GM23338 (cell line): ENCODE measurements around the gene SPATA13. TPM values are rescaled to one million over a fixed set of nuclear protein-coding genes. Genes with fewer than 3 reads are reported as not detected.

Experiments
- ATAC-seq: fragments of 200-7000 bp; cut with Tn5 transposase; 3 replicates; pipeline ENCODE4 v1.9.1; 2020
- DNase-seq: peaks from one replicate; pipeline ENCODE4 v3.0.0-alpha.2; 2015; ENCODE audit warnings: low spot score
- H2AFZ ChIP-seq: fragments of 200-600 bp; sonication (generic); 2 replicates; pipeline ENCODE4 v1.8.0; 2016; ENCODE audit warnings: antibody characterized with exemption, mild to moderate bottlenecking, moderate library complexity
- H3F3A ChIP-seq: fragments of 200-600 bp; sonication (generic); replicated peaks from 2 replicates; pipeline ENCODE4 v1.8.0; 2017; ENCODE audit warnings: antibody characterized with exemption, mixed run types, low read depth
- H3K27ac ChIP-seq: fragments of 200-600 bp; sonication (generic); 2 replicates; pipeline ENCODE4 v1.6.1; 2016; ENCODE audit warnings: low read depth
- H3K27me3 ChIP-seq: fragments of 200-600 bp; sonication (generic); 2 replicates; pipeline ENCODE4 v1.8.0; 2016; ENCODE audit warnings: mild to moderate bottlenecking, mixed run types, moderate library complexity; ENCODE audit not compliant: insufficient read depth
- H3K36me3 ChIP-seq: fragments of 200-600 bp; sonication (generic); 2 replicates; pipeline ENCODE4 v1.8.0; 2016; ENCODE audit warnings: mild to moderate bottlenecking; ENCODE audit not compliant: insufficient read depth
- H3K4me1 ChIP-seq: fragments of 200-600 bp; sonication (generic); 2 replicates; pipeline ENCODE4 v1.8.0; 2016; ENCODE audit warnings: mild to moderate bottlenecking, moderate library complexity; ENCODE audit not compliant: insufficient read depth
- H3K4me2 ChIP-seq: fragments of 200-600 bp; sonication (generic); 2 replicates; pipeline ENCODE4 v1.7.1; 2017; ENCODE audit warnings: mixed run types
- H3K4me3 ChIP-seq: fragments of 200-600 bp; sonication (generic); 2 replicates; pipeline ENCODE4 v1.6.1; 2016; ENCODE audit warnings: mixed run types
- H3K79me2 ChIP-seq: fragments of 200-600 bp; sonication (generic); replicated peaks from 2 replicates; pipeline ENCODE4 v1.8.0; 2017; ENCODE audit warnings: mild to moderate bottlenecking; ENCODE audit not compliant: insufficient read depth
- H3K9me2 ChIP-seq: fragments of 200-600 bp; sonication (generic); 2 replicates; pipeline ENCODE4 v1.8.0; 2017; ENCODE audit not compliant: insufficient read depth
- H4K20me1 ChIP-seq: fragments of 200-600 bp; sonication (generic); replicated peaks from 2 replicates; pipeline ENCODE4 v1.8.0; 2017; ENCODE audit warnings: mild to moderate bottlenecking; ENCODE audit not compliant: insufficient read depth
- H3K27ac Mint-ChIP-seq: 2 replicates; pipeline ENCODE4 v1.8.0; 2020; ENCODE audit warnings: inconsistent platforms, mild to moderate bottlenecking, moderate library complexity, mixed read lengths
- H3K27me3 Mint-ChIP-seq: 3 replicates; pipeline ENCODE4 v1.8.0; 2022; ENCODE audit warnings: low read depth, mild to moderate bottlenecking, moderate library complexity, mixed read lengths, inconsistent platforms; ENCODE audit not compliant: insufficient read depth, poor library complexity
- H3K36me3 Mint-ChIP-seq: 3 replicates; pipeline ENCODE4 v1.8.0; 2021; ENCODE audit warnings: low read depth, mild to moderate bottlenecking, inconsistent platforms, moderate library complexity, mixed read lengths
- H3K4me1 Mint-ChIP-seq: 3 replicates; pipeline ENCODE4 v1.8.0; 2020; ENCODE audit warnings: mild to moderate bottlenecking, inconsistent platforms, mixed read lengths
- H3K4me3 Mint-ChIP-seq: 3 replicates; pipeline ENCODE4 v1.8.0; 2021; ENCODE audit warnings: moderate library complexity, mild to moderate bottlenecking, inconsistent platforms, mixed read lengths
- H3K9me3 Mint-ChIP-seq: 3 replicates; pipeline ENCODE4 v1.8.0; 2020; ENCODE audit warnings: moderate library complexity, mild to moderate bottlenecking, inconsistent platforms, mixed read lengths
- CREB1 ChIP-seq: fragments of 250-450 bp; sonication (Bioruptor Pico); IDR thresholded peaks from 2 replicates; pipeline ENCODE4 v1.5.0; 2020; ENCODE audit warnings: low read depth, mild to moderate bottlenecking, moderate library complexity
- CTCF ChIP-seq, 2 experiments: fragments of 200-600 bp in 1 of 2; sonication (generic) in 1 of 2; conservative IDR thresholded peaks; 2 replicates each; pipeline versions ENCODE4 v1.5.1 to v1.6.1; 2016 to 2017; ENCODE audit warnings: antibody characterized with exemption in 2 of 2, low read depth in 2 of 2, mild to moderate bottlenecking in 2 of 2, moderate library complexity in 1 of 2
- EZH2 ChIP-seq: fragments of 200-600 bp; sonication (generic); IDR thresholded peaks from one replicate; pipeline ENCODE4 v1.8.0; 2017; ENCODE audit warnings: antibody characterized with exemption, mild to moderate bottlenecking, low read depth; ENCODE audit not compliant: unreplicated experiment
- EZH2phosphoT487 ChIP-seq: fragments of 200-600 bp; sonication (generic); IDR thresholded peaks from one replicate; pipeline ENCODE4 v1.8.1; 2018; ENCODE audit warnings: antibody characterized with exemption; ENCODE audit not compliant: unreplicated experiment
- POLR2AphosphoS5 ChIP-seq: IDR thresholded peaks from 2 replicates; pipeline ENCODE4 v1.6.1; 2016; ENCODE audit warnings: antibody characterized with exemption, low read depth
- STAT1 ChIP-seq: IDR thresholded peaks from one replicate; pipeline ENCODE4 v1.6.1; 2016; ENCODE audit warnings: antibody characterized with exemption; ENCODE audit not compliant: unreplicated experiment
- ZNF114 ChIP-seq: fragments of 250-450 bp; sonication (Bioruptor Pico); IDR thresholded peaks from 2 replicates; pipeline ENCODE4 v1.5.0; 2020; ENCODE audit warnings: mild to moderate bottlenecking, moderate library complexity
- ZNF331 ChIP-seq: fragments of 250-450 bp; sonication (Bioruptor Pico); IDR thresholded peaks from 2 replicates; pipeline ENCODE4 v1.5.0; 2020; ENCODE audit warnings: low read depth, mild to moderate bottlenecking, moderate library complexity
- ZNF462 ChIP-seq: fragments of 250-450 bp; sonication (Bioruptor Pico); IDR thresholded peaks from 2 replicates; pipeline ENCODE4 v1.5.0; 2020; ENCODE audit warnings: mild to moderate bottlenecking, moderate library complexity
- polyA plus RNA-seq: library from polyadenylated mRNA; unstranded; fragments of >200 nt; fragmentation: Nextera tagmentation; extraction: Ambion mirVana; gene quantifications from 2 replicates; pipeline ENCODE4 v1.2.1, GENCODE V29; 2016
- total RNA-seq: library from RNA; depleted of rRNA; stranded (reverse); fragments of >200 nt; shearing (Covaris generic); gene quantifications from 2 replicates; pipeline ENCODE4 v1.2.3, GENCODE V29; 2014
- TF ChIP-seq, protein P1 (sequence below): IDR thresholded peaks from 2 replicates; pipeline ENCODE4 v1.6.1; 2016; ENCODE audit warnings: antibody characterized with exemption

Gene SPATA13
- total and polyA plus RNA-seq, 2 experiments from 2014 or later: 11.9 to 45.7 TPM

- no peak for DNase-seq
- Histone ChIP-seq H3K4me3 (no peak overlapping the region), H3K4me2 (no peak overlapping the region), H3K9me2 (no peaks in the 10 kb centered on the region), H3K36me3 (peaks cover 5% of the 10 kb centered on the region), H3F3A (no peaks in the 10 kb centered on the region), H4K20me1 (no peaks in the 10 kb centered on the region), H3K27me3 (no peaks in the 10 kb centered on the region), H3K4me1 (no peaks in the 10 kb centered on the region), H2AFZ (no peak overlapping the region), H3K79me2 (no peaks in the 10 kb centered on the region), H3K27ac (no peak overlapping the region)
- peaks cover 3% of the 10 kb centered on the region for H3K27me3 Mint-ChIP-seq
- H3K9me3 Mint-ChIP-seq: no peaks in the 10 kb centered on the region
- no peak for TF ChIP-seq POLR2AphosphoS5
- no peak for TF ChIP-seq CREB1 (CRISPR knock-in tag)
- TF ChIP-seq EZH2: no peak
- TF ChIP-seq CTCF (conservative IDR thresholded peaks at IDR 0.05; ENCODE audit: low read depth in 2 of 2): no peak
- TF ChIP-seq ZNF114: no peak
- no peak for TF ChIP-seq ZNF331 (CRISPR knock-in tag)
- TF ChIP-seq EZH2phosphoT487: no peak
- TF ChIP-seq STAT1: no peak
- no peak for ATAC-seq
- H3K4me3 Mint-ChIP-seq: no peak overlapping the region
- no peaks in the 10 kb centered on the region for H3K4me1 Mint-ChIP-seq
- H3K27ac Mint-ChIP-seq: no peak overlapping the region
- H3K36me3 Mint-ChIP-seq: peaks cover 43% of the 10 kb centered on the region
Observed at GRCh38 chr13:24299488-24300114, 139.1 kb downstream of the SPATA13 start.

- Histone ChIP-seq H3K4me3 (no peak overlapping the region), H3K79me2 (no peaks in the 10 kb centered on the region), H3F3A (no peaks in the 10 kb centered on the region), H4K20me1 (no peaks in the 10 kb centered on the region), H2AFZ (no peak overlapping the region), H3K4me1 (no peaks in the 10 kb centered on the region), H3K9me2 (no peaks in the 10 kb centered on the region), H3K27ac (no peak overlapping the region), H3K4me2 (no peak overlapping the region), H3K36me3 (peaks cover 6% of the 10 kb centered on the region), H3K27me3 (no peaks in the 10 kb centered on the region)
- ATAC-seq: no peak
- Mint-ChIP-seq H3K4me1 (no peaks in the 10 kb centered on the region), H3K36me3 (peaks cover 31% of the 10 kb centered on the region), H3K9me3 (no peaks in the 10 kb centered on the region), H3K27ac (no peak overlapping the region), H3K27me3 (peaks cover 1% of the 10 kb centered on the region), H3K4me3 (no peak overlapping the region)
- DNase-seq: no peak
- TF ChIP-seq ZNF462 (CRISPR knock-in tag): no peak
- no peak for TF ChIP-seq CREB1 (CRISPR knock-in tag)
- TF ChIP-seq CTCF (conservative IDR thresholded peaks at IDR 0.05; ENCODE audit: low read depth in 2 of 2): no peak
- TF ChIP-seq STAT1: no peak
- TF ChIP-seq, protein P1, sequence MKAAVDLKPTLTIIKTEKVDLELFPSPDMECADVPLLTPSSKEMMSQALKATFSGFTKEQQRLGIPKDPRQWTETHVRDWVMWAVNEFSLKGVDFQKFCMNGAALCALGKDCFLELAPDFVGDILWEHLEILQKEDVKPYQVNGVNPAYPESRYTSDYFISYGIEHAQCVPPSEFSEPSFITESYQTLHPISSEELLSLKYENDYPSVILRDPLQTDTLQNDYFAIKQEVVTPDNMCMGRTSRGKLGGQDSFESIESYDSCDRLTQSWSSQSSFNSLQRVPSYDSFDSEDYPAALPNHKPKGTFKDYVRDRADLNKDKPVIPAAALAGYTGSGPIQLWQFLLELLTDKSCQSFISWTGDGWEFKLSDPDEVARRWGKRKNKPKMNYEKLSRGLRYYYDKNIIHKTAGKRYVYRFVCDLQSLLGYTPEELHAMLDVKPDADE: no peak
- no peak for TF ChIP-seq EZH2phosphoT487
Observed at GRCh38 chr13:24301434-24301833, 140.9 kb downstream of the SPATA13 start.
